HepG2 (cell line): Measurements from ENCODE around the gene IL2RA. TPM values are rescaled to one million over a fixed set of nuclear protein-coding genes. Genes with fewer than 3 reads are reported as not detected.

ENCODE experiments used
- ATAC-seq: fragments of 200-7000 bp; cut with Tn5 transposase; 3 replicates; pipeline ENCODE4 v1.9.1; 2020; ENCODE audit warnings: mild to moderate bottlenecking, moderate library complexity
- BruUV-seq: library from RNA; stranded (reverse); fragments of 400-500 nt; replicated peaks from 2 replicates; lab custom pipeline; 2021; lab: Mats Ljungman, UMichigan
- CTCF ChIA-PET: fragments of 300-600 bp; formaldehyde crosslinking; extraction: SDS; loops from one replicate; lab custom pipeline; 2021; ENCODE audit warnings: low total read pairs, inconsistent platforms, low intra/inter-chr PET ratio; lab: Yijun Ruan, JAX
- POLR2A ChIA-PET: fragments of 350-600 bp; sonication (Branson Sonifier 250); formaldehyde crosslinking; loops from one replicate; lab custom pipeline; 2020; ENCODE audit warnings: antibody characterized with exemption, inconsistent platforms; lab: Yijun Ruan, JAX
- DNase-seq: peaks from one replicate; pipeline ENCODE4 v3.0.0-alpha.2; 2015; ENCODE audit warnings: low spot score
- FAIRE-seq: peaks from 3 replicates; lab custom pipeline; 2011; peaks lifted over from hg19 to GRCh38; lab: Jason Lieb, UNC
- H2AFZ ChIP-seq: one replicate; pipeline ENCODE4 v1.6.1; 2011; ENCODE audit warnings: low read length, inconsistent platforms
- H3K27ac ChIP-seq: fragments of 300-600 bp; 3 replicates; pipeline ENCODE4 v1.8.0; 2011; ENCODE audit warnings: mixed run types, mild to moderate bottlenecking, mixed read lengths, low read length, inconsistent platforms; ENCODE audit not compliant: insufficient read depth; ENCODE audit errors: extremely low read length
- H3K27me3 ChIP-seq, 2 experiments: fragments of 200-600 bp in 1 of 2; 2 replicates in 1 of 2; 3 replicates in 1 of 2; pipeline versions ENCODE4 v1.6.0 to v1.8.0; 2011; ENCODE audit warnings: low read length in 2 of 2, mild to moderate bottlenecking in 2 of 2, moderate library complexity in 2 of 2, inconsistent platforms in 1 of 2; ENCODE audit not compliant: insufficient read depth in 2 of 2, control insufficient read depth in 1 of 2
- H3K36me3 ChIP-seq, 2 experiments: fragments of 200-600 bp in 1 of 2; replicated peaks in 1 of 2; 2 replicates in 1 of 2; 3 replicates in 1 of 2; pipeline versions ENCODE4 v1.5.1 to v1.8.0; 2011; ENCODE audit warnings: low read length in 2 of 2, inconsistent platforms in 1 of 2; ENCODE audit not compliant: insufficient read depth in 2 of 2, control insufficient read depth in 1 of 2
- H3K4me1 ChIP-seq: 2 replicates; pipeline ENCODE4 v1.5.1; 2012; ENCODE audit warnings: low read length, inconsistent platforms; ENCODE audit not compliant: insufficient read depth
- H3K4me2 ChIP-seq: 2 replicates; pipeline ENCODE4 v1.6.0; 2011; ENCODE audit warnings: low read depth, low read length, inconsistent platforms
- H3K4me3 ChIP-seq, 3 experiments: fragments of 200-600 bp in 1 of 3; sonication (generic), shearing (Covaris generic) in 1 of 3; replicated peaks in 1 of 3; 2 replicates each; pipeline ENCODE4 v1.5.1; 2011 to 2016; ENCODE audit warnings: low read length in 3 of 3, inconsistent platforms in 2 of 3, low read depth in 2 of 3, mild to moderate bottlenecking in 2 of 3, control low read depth in 1 of 3, mixed read lengths in 1 of 3; ENCODE audit not compliant: insufficient read depth in 1 of 3
- H3K79me2 ChIP-seq: one replicate; pipeline ENCODE4 v1.6.1; 2011; ENCODE audit warnings: low read length, inconsistent platforms; ENCODE audit not compliant: insufficient read depth
- H3K9ac ChIP-seq: 2 replicates; pipeline ENCODE4 v1.6.0; 2011; ENCODE audit warnings: mild to moderate bottlenecking, low read depth, low read length, inconsistent platforms; ENCODE audit not compliant: insufficient read depth
- H3K9me3 ChIP-seq: 2 replicates; pipeline ENCODE4 v1.5.1; 2012; ENCODE audit warnings: mild to moderate bottlenecking, low read length
- H4K20me1 ChIP-seq: 2 replicates; pipeline ENCODE4 v1.6.0; 2011; ENCODE audit warnings: inconsistent platforms, mild to moderate bottlenecking, low read length, moderate library complexity; ENCODE audit not compliant: insufficient read depth
- FOSL2 ChIP-seq: sonication (generic); formaldehyde crosslinking; IDR thresholded peaks from 2 replicates; pipeline ENCODE4 v1.4.0; 2020; ENCODE audit warnings: missing genetic modification reagents
- FOXK1 ChIP-seq: sonication (generic); formaldehyde crosslinking; IDR thresholded peaks from 2 replicates; pipeline ENCODE4 v1.4.0; 2020; ENCODE audit warnings: low read depth, missing genetic modification reagents, borderline replicate concordance
- FOXP1 ChIP-seq, 2 experiments: fragments of 450-650 bp in 1 of 2; IDR thresholded peaks; 2 replicates each; pipeline ENCODE4 v1.6.1; 2017 to 2018; ENCODE audit warnings: antibody characterized with exemption in 1 of 2
- POGZ ChIP-seq: sonication (generic); formaldehyde crosslinking; IDR thresholded peaks from 2 replicates; pipeline ENCODE4 v1.4.0; 2020; ENCODE audit warnings: mild to moderate bottlenecking, missing genetic modification reagents
- RAD21 ChIP-seq: fragments of 450-650 bp; formaldehyde crosslinking; IDR thresholded peaks from 2 replicates; pipeline ENCODE4 v1.5.0; 2020; ENCODE audit warnings: mild to moderate bottlenecking
- SAP130 ChIP-seq: IDR thresholded peaks from 2 replicates; pipeline ENCODE4 v1.6.1; 2016; ENCODE audit warnings: low read depth
- SIN3A ChIP-seq: IDR thresholded peaks from 2 replicates; pipeline ENCODE4 v1.6.1; 2011; ENCODE audit warnings: low read depth, mild to moderate bottlenecking, control low read depth, low read length, borderline replicate concordance
- STAT5B ChIP-seq: sonication (generic); formaldehyde crosslinking; IDR thresholded peaks from 2 replicates; pipeline ENCODE4 v1.4.0; 2020; ENCODE audit warnings: missing genetic modification reagents
- TEAD3 ChIP-seq: optimal IDR thresholded peaks from 2 replicates; pipeline ENCODE3; 2016; ENCODE audit warnings: borderline replicate concordance
- TFAP4 ChIP-seq: sonication (generic); IDR thresholded peaks from 2 replicates; pipeline ENCODE4 v1.6.1; 2016; ENCODE audit warnings: low read depth, borderline replicate concordance
- ZMYM4 ChIP-seq: sonication (generic); formaldehyde crosslinking; IDR thresholded peaks from 2 replicates; pipeline ENCODE4 v1.8.1; 2023; ENCODE audit warnings: mild to moderate bottlenecking, missing genetic modification reagents
- ZNF350 ChIP-seq: sonication (generic); formaldehyde crosslinking; IDR thresholded peaks from 2 replicates; pipeline ENCODE4 v1.4.0; 2020; ENCODE audit warnings: mild to moderate bottlenecking, low read depth, missing genetic modification reagents, borderline replicate concordance
- ZNF382 ChIP-seq: sonication (generic); formaldehyde crosslinking; IDR thresholded peaks from 2 replicates; pipeline ENCODE4 v1.5.0; 2020; ENCODE audit warnings: missing genetic modification reagents, mild to moderate bottlenecking, borderline replicate concordance
- ZNF510 ChIP-seq: sonication (generic); formaldehyde crosslinking; IDR thresholded peaks from 2 replicates; pipeline ENCODE4 v1.4.0; 2020; ENCODE audit warnings: low read depth, mild to moderate bottlenecking, missing genetic modification reagents
- ZNF512 ChIP-seq: sonication (generic); formaldehyde crosslinking; IDR thresholded peaks from 2 replicates; pipeline ENCODE4 v1.4.0; 2020; ENCODE audit warnings: mild to moderate bottlenecking, missing genetic modification reagents
- WGBS: methylation state at CpG from one replicate; pipeline ENCODE4 v1.1.6; 2017; ENCODE audit warnings: low lambda C conversion rate; 5-methylcytosine and 5-hydroxymethylcytosine counted together
- in situ Hi-C: cut with HindIII; loops from 2 replicates; pipeline ENCODE4 v1.10.0; 2017; ENCODE audit warnings: low pct_unique_long_range_greater_than_20kb; ENCODE audit not compliant: extremely low pct_ligation_motif_present
- intact Hi-C: fragments of 100-400 bp; cut with micrococcal nuclease; formaldehyde crosslinking; loops from one replicate; pipeline ENCODE4 v1.10.0; 2022; ENCODE audit not compliant: unreplicated experiment
- polyA plus RNA-seq, 8 experiments: library from polyadenylated mRNA; depleted of rRNA in 3 of 8; stranded (reverse) in 7 of 8; unstranded in 1 of 8; fragments of >200 nt; fragmentation: Illumina TruSeq in 4 of 8; extraction: Trizol in 4 of 8; gene quantifications; 2 replicates each; pipeline versions ENCODE4 v1.2.1 to v1.2.3, GENCODE V29; 2011 to 2016; ENCODE audit warnings: low read depth in 4 of 8, missing spikeins in 1 of 8, mixed read lengths in 1 of 8; ENCODE audit not compliant: insufficient read depth in 1 of 8
- total RNA-seq, 5 experiments: library from RNA; depleted of rRNA; stranded (reverse); fragments of >200 nt; fragmentation: Illumina TruSeq; extraction: Trizol; gene quantifications; 2 replicates each; pipeline ENCODE4 v1.2.3, GENCODE V29; 2016; ENCODE audit warnings: low read depth in 1 of 5
- TF ChIP-seq, protein P1 (sequence below): IDR thresholded peaks from 2 replicates; pipeline ENCODE4 v1.4.0; 2020; ENCODE audit warnings: mild to moderate bottlenecking, missing genetic modification reagents

The IL2RA gene
- total and polyA plus RNA-seq, 2 of the 13 experiments (the other 11 are each of a cell fraction or from before 2014, with no cell fraction given) = not detected

DNA sequence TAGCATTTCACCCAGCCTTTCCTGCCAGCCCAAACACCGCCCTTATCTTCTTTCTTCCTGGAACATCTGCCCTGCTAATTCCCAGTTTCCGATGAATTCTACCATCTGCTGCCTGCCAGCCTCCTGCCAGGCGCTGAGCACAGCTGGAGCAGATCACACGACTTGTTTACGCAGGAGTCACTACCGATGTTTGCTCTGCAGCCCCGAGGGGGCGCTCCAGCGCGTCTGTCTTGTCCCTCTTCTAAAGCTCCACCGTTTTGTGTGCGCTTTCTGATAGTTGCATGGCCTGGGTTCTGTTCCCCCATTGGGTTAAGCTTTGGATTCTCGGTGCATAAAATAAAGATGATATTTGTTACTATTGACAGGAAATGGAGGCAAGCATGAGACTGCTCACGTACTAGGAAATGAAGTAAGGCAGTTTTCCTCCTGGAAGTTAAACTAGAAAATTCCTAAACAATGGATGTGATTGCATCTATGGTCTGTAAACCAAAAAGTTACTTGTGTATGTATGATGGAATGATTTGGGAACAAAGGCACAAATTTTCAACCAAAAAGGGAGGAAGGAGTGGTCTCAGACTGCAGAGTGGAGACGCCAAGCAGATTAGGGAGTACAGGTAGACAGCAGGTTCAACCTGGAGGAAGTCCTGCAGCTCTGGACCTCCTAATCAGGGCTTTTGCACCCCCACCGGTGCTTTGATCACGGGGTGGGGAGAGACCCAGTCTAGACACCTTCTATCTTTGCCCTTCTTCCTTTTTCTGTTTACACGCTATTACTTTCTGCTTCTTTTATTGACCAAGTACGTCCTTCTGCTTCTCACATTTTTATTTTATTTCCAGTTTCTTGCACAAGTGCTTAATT, 24.4 kb upstream of the IL2RA start:
- peaks cover 27% of the 10 kb centered on the region for H3K4me1 ChIP-seq
- no peaks in the 10 kb centered on the region for H3K36me3 ChIP-seq
- no peaks in the 10 kb centered on the region for H3K9me3 ChIP-seq
- FAIRE-seq (peak; percentile 89), DNase-seq (peak; percentile 80), ATAC-seq (peak; percentile 81)
- H3K4me3 ChIP-seq = peak overlapping the region in 1 of 3 experiments; percentile 37; a peak in 1 of 6 replicates
- 14% methylated on average over 19 of the region's 19 CpGs for WGBS
- BruUV-seq = no TSS peak
- peaks cover 25% of the 10 kb centered on the region for H3K79me2 ChIP-seq
- H4K20me1 ChIP-seq = peaks cover 21% of the 10 kb centered on the region
- ChIA-PET POLR2A (no interaction called here), CTCF (no interaction called here)
- no peak overlapping the region for H2AFZ ChIP-seq
- in situ Hi-C loops (no loop called here), intact Hi-C loops (loop anchor here (1.0 to 10.0 kb wide), 4 partner anchors 64 to 316 kb away; no protein-coding TSS in a partner anchor)
- H3K27ac ChIP-seq = no peak overlapping the region
- H3K27me3 ChIP-seq = peaks cover 0 to 27% of the 10 kb centered on the region in 2 experiments; a peak in 3 of 5 replicates
- no peak overlapping the region for H3K9ac ChIP-seq
- H3K4me2 ChIP-seq = peak overlapping the region; percentile 69
- TF ChIP-seq ZNF512 (CRISPR knock-in tag) = peak; percentile 41; the same call in 1 of the 2 replicates
- TF ChIP-seq, protein P1, sequence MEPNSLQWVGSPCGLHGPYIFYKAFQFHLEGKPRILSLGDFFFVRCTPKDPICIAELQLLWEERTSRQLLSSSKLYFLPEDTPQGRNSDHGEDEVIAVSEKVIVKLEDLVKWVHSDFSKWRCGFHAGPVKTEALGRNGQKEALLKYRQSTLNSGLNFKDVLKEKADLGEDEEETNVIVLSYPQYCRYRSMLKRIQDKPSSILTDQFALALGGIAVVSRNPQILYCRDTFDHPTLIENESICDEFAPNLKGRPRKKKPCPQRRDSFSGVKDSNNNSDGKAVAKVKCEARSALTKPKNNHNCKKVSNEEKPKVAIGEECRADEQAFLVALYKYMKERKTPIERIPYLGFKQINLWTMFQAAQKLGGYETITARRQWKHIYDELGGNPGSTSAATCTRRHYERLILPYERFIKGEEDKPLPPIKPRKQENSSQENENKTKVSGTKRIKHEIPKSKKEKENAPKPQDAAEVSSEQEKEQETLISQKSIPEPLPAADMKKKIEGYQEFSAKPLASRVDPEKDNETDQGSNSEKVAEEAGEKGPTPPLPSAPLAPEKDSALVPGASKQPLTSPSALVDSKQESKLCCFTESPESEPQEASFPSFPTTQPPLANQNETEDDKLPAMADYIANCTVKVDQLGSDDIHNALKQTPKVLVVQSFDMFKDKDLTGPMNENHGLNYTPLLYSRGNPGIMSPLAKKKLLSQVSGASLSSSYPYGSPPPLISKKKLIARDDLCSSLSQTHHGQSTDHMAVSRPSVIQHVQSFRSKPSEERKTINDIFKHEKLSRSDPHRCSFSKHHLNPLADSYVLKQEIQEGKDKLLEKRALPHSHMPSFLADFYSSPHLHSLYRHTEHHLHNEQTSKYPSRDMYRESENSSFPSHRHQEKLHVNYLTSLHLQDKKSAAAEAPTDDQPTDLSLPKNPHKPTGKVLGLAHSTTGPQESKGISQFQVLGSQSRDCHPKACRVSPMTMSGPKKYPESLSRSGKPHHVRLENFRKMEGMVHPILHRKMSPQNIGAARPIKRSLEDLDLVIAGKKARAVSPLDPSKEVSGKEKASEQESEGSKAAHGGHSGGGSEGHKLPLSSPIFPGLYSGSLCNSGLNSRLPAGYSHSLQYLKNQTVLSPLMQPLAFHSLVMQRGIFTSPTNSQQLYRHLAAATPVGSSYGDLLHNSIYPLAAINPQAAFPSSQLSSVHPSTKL (CRISPR knock-in tag) = peak; percentile 40; the same call in 1 of the 2 replicates
- peak; percentile 84; the same call in 1 of the 2 replicates for TF ChIP-seq TFAP4
- peak; percentile 36; the same call in 1 of the 2 replicates for TF ChIP-seq SAP130 (CRISPR knock-in tag)
- peak; percentile 47 for TF ChIP-seq TEAD3 (CRISPR knock-in tag)
- TF ChIP-seq ZMYM4 (CRISPR knock-in tag) = 0 out of 2 replicates have a peak, but pooled peaks have one; percentile 19
- TF ChIP-seq POGZ (CRISPR knock-in tag) = 0 out of 2 replicates have a peak, but pooled peaks have one; percentile 42
- TF ChIP-seq RAD21 = 0 out of 2 replicates have a peak, but pooled peaks have one; percentile 15
- peak; percentile 43; the same call in 1 of the 2 replicates for TF ChIP-seq ZNF350 (CRISPR knock-in tag)
- peak; percentile 89; the same call in 1 of the 2 replicates for TF ChIP-seq FOXK1 (CRISPR knock-in tag)
- peak; percentile 27; the same call in 1 of the 2 replicates for TF ChIP-seq FOSL2
- no peak for TF ChIP-seq ZNF510 (CRISPR knock-in tag)
- 0 out of 2 replicates have a peak, but pooled peaks have one; percentile 10 for TF ChIP-seq SIN3A
- no peak for TF ChIP-seq FOXP1 (IDR thresholded peaks at IDR 0.05)
- TF ChIP-seq FOXP1 (CRISPR knock-in tag; IDR thresholded peaks at IDR 0.05) = peak; percentile 60; the same call in 1 of the 2 replicates
- TF ChIP-seq STAT5B (CRISPR knock-in tag) = no peak
- TF ChIP-seq ZNF382 (CRISPR knock-in tag) = no peak
